NT2/D1 (cell line): ENCODE results near the gene PPP2R5C.

Experiments used
- SUZ12 ChIP-seq: IDR thresholded peaks from 2 replicates; pipeline ENCODE4 v1.6.1; 2011; ENCODE audit not compliant: insufficient read length, insufficient read depth; ENCODE audit errors: extremely low read depth
- YY1 ChIP-seq: IDR thresholded peaks from 2 replicates; pipeline ENCODE4 v1.6.1; 2011; ENCODE audit not compliant: insufficient read length, insufficient read depth
- ZNF274 ChIP-seq: IDR thresholded peaks from 2 replicates; pipeline ENCODE4 v1.6.1; 2011; ENCODE audit warnings: mild to moderate bottlenecking, low read depth, low read length

DNA sequence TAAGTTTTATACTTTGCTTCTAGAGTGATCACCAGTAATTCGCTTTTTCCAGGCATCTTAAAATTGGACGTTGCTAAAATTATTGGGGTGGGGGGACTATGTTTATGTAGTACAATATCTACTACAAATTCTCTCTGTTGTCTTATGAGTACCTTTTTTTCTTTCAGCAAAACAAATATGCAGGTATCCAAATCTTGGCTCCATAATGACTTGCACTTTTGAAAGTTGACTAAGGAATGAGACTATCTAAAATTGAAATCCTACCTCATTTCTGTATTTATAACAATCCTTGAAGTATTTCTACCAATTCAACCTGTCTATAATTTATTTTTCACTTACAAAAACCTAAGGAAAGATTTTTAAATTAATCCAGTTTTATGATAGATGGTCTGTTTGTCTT, 205.2 kb downstream of the PPP2R5C start:
- TF ChIP-seq ZNF274 = no peak
- no peak for TF ChIP-seq YY1
- TF ChIP-seq SUZ12 = no peak
